Left lung (tissue), 10 donors: ENCODE measurements around the gene EPHA10. TPM values are rescaled to one million over a fixed set of nuclear protein-coding genes. Genes with fewer than 3 reads are reported as not detected.

Experiments
- ATAC-seq: fragments of 200-7000 bp; cut with Tn5 transposase; one replicate; pipeline ENCODE4 v1.9.1; 2020; ENCODE audit warnings: moderate library complexity
- DNase-seq, 4 donors: peaks; one replicate each; pipeline ENCODE4 v3.0.0-alpha.2; 2013 to 2020
- H3K27ac ChIP-seq, 2 donors: fragments of 200-600 bp; sonication (generic) in 1 of 2; one replicate each; pipeline versions ENCODE4 v1.5.0 to v1.8.0; 2020 to 2021
- H3K27me3 ChIP-seq, 2 donors: fragments of 200-600 bp; sonication (generic) in 1 of 2; one replicate each; pipeline versions ENCODE4 v1.5.0 to v1.8.0; 2020 to 2021
- H3K36me3 ChIP-seq, 2 donors: fragments of 200-600 bp; sonication (generic) in 1 of 2; one replicate each; pipeline versions ENCODE4 v1.5.0 to v1.8.0; 2020 to 2021
- H3K4me1 ChIP-seq, 2 donors: fragments of 200-600 bp; one replicate each; pipeline ENCODE4 v1.8.0; 2021
- H3K4me3 ChIP-seq, 2 donors: fragments of 200-600 bp; sonication (generic) in 1 of 2; one replicate each; pipeline versions ENCODE4 v1.5.0 to v1.8.0; 2020 to 2021; ENCODE audit warnings: mild to moderate bottlenecking in 1 of 2
- H3K9me3 ChIP-seq, 2 donors: fragments of 200-600 bp; sonication (generic) in 1 of 2; one replicate each; pipeline versions ENCODE4 v1.5.0 to v1.8.0; 2020 to 2021
- intact Hi-C, 2 donors: fragments of 100-400 bp; cut with DNase I; formaldehyde crosslinking; loops; one replicate each; pipeline versions ENCODE4 v1.11.2 to v1.14.2; 2022
- polyA plus RNA-seq, 6 donors: library from polyadenylated mRNA; unstranded; fragments of 120-200 nt; gene quantifications; one replicate each; pipeline ENCODE4 v1.2.1, GENCODE V29; 2013; ENCODE audit not compliant: insufficient read length in 6 of 6
- total RNA-seq, 2 donors: library from RNA; stranded (reverse); fragmentation: NEBNext Ultra II Directional; extraction: Animal tissue kit (Norgen Biotek cat#: 25700); gene quantifications; one replicate each; pipeline ENCODE4 v1.2.1, GENCODE V29; 2021
- TF ChIP-seq, protein P1 (sequence below), 2 donors: fragments of 200-600 bp; sonication (generic) in 1 of 2; IDR thresholded peaks; one replicate each; pipeline versions ENCODE4 v1.5.0 to v1.8.0; 2021; ENCODE audit warnings: antibody characterized with exemption in 2 of 2
- donor health status: DM: no; HTN: yes; CAD: no.
- donor health status: DM: no; HTN: no; CAD: no.

EPHA10 gene
- total and polyA plus RNA-seq, 8 donors: 0.13 to 3.2 (median 0.22) TPM

DNA sequence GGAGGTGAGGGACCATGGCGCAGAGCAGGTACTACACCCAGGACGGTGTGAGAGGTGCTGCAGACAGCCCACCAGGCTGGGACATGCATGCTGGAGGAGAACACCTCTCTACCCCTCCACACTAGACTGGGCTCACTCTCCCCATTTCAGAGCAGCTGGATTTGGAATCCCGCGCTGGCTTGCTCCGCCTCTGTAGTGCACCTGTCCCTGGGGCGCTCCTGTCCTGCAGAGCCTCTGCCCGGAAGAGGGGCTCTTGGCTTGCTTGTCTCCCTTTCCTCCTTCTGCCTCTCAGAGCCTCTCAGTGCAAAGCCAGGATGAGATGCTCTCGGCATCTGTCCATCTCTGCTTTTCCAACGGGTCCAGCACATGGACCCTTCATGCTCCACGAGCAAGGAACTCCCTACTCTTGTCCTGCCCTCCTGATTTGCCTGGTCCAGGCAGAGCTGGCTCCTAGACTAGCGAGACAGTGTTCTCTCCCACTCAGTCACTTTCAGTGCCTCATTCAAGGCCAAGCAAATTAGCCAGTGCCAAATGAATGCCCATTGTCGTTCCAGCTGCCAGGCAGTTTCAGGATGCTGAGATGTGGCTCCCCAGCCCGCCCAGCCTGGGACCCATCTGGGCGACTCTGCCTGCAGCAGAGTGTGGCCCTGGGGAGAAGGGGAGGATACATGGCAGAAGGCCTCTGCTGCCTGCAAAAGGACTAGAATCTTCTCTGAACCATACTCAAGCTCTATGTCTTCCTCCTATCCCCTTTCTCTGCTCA is 38.9 kb downstream of the EPHA10 start:
- ATAC-seq (no peak), DNase-seq (no peak)
- TF ChIP-seq, protein P1, sequence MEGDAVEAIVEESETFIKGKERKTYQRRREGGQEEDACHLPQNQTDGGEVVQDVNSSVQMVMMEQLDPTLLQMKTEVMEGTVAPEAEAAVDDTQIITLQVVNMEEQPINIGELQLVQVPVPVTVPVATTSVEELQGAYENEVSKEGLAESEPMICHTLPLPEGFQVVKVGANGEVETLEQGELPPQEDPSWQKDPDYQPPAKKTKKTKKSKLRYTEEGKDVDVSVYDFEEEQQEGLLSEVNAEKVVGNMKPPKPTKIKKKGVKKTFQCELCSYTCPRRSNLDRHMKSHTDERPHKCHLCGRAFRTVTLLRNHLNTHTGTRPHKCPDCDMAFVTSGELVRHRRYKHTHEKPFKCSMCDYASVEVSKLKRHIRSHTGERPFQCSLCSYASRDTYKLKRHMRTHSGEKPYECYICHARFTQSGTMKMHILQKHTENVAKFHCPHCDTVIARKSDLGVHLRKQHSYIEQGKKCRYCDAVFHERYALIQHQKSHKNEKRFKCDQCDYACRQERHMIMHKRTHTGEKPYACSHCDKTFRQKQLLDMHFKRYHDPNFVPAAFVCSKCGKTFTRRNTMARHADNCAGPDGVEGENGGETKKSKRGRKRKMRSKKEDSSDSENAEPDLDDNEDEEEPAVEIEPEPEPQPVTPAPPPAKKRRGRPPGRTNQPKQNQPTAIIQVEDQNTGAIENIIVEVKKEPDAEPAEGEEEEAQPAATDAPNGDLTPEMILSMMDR (IDR thresholded peaks at IDR 0.05): no peak
- no peaks in the 10 kb centered on the region for H3K36me3 ChIP-seq
- no peaks in the 10 kb centered on the region for H3K9me3 ChIP-seq
- peaks cover 0 to 27% of the 10 kb centered on the region in 2 donors for H3K27me3 ChIP-seq
- no peaks in the 10 kb centered on the region for H3K4me1 ChIP-seq
- no peak overlapping the region for H3K4me3 ChIP-seq
- no peak overlapping the region for H3K27ac ChIP-seq
- intact Hi-C loops: no loop called here

DNA sequence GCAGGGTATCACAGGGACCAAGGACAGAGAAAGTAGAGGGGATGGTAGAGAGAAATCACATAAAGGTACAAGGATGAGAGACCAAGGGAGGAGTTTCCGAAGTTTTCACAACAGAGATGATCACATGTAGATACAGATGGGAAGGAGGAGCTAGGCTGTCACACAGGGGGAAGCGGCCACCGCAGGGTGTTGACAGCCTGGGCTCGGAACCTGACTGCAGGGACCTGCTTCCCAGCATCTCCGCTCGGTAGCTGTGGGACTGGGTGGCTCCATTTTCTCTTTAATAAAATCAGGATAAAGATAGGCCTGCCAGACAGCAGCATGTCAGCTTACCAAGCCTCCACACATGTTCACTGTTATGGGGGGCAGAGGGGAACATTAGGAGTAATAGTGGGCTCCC is 40.3 kb downstream of the EPHA10 start:
- Histone ChIP-seq H3K4me1 (no peaks in the 10 kb centered on the region), H3K36me3 (no peaks in the 10 kb centered on the region), H3K4me3 (no peak overlapping the region), H3K27ac (no peak overlapping the region), H3K9me3 (no peaks in the 10 kb centered on the region), H3K27me3 (peaks cover 0 to 35% of the 10 kb centered on the region in 2 donors)
- ATAC-seq: no peak
- intact Hi-C loops: no loop called here
- TF ChIP-seq, protein P1 (IDR thresholded peaks at IDR 0.05): no peak
- no peak for DNase-seq

DNA sequence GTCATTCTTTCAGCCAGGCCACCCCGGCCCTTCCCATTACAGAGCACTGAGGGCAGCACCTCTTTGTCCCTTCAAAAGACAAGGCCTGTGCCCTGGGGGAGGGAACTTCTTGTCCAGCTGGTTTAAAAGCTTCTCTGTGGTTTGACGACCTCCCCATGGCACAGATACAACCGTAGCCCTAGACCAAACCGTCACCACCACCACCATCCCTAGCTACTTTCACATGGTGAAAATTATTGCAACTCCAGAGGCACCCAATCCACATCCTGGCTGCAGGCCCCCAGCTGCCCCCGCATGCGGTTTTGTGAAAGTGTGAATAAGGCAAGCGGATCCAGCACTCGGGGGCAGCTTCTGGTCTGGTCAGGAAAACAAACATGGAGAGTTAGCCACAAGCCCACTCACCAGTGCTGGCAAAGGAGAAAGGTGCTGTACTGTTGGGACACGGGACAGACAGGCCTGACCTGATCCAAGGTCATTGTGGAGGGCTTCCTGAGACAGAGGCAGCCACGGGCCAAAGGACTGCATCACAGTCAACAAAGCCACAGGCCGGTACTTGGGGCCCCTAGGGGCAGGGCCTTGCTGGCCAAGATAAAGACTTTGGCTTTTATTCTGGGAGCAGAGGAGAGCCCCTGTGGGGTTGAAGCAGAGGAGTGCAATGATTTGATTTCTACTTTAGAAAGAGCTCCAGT is 41.4 kb downstream of the EPHA10 start:
- DNase-seq (no peak), ATAC-seq (no peak)
- intact Hi-C loops: no loop called here
- Histone ChIP-seq H3K36me3 (no peaks in the 10 kb centered on the region), H3K4me3 (no peak overlapping the region), H3K9me3 (no peaks in the 10 kb centered on the region), H3K27ac (no peak overlapping the region), H3K27me3 (peaks cover 0 to 35% of the 10 kb centered on the region in 2 donors), H3K4me1 (no peaks in the 10 kb centered on the region)
- TF ChIP-seq, protein P1 (IDR thresholded peaks at IDR 0.05): no peak

DNA sequence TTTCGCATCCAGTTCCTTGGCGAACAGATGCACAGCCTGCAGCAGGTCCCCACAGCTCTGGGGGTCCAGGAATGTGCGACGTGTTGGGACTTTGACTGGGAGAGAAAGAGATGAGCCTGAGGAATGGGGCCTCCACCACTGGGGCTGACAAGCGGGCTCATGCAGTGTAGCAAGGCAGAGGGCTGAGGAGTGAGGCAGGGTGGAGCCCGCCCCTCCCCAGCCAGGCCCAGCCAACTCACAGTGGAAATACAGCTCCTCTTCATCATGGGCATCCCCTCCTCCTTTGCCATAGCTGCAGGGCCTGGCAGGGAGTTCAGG is 41.9 kb downstream of the EPHA10 start:
- Histone ChIP-seq H3K36me3 (no peaks in the 10 kb centered on the region), H3K27ac (no peak overlapping the region), H3K27me3 (peaks cover 0 to 35% of the 10 kb centered on the region in 2 donors), H3K4me3 (no peak overlapping the region), H3K4me1 (no peaks in the 10 kb centered on the region), H3K9me3 (no peaks in the 10 kb centered on the region)
- intact Hi-C loops: no loop called here
- DNase-seq: no peak
- TF ChIP-seq, protein P1 (IDR thresholded peaks at IDR 0.05): no peak
- ATAC-seq: no peak

DNA sequence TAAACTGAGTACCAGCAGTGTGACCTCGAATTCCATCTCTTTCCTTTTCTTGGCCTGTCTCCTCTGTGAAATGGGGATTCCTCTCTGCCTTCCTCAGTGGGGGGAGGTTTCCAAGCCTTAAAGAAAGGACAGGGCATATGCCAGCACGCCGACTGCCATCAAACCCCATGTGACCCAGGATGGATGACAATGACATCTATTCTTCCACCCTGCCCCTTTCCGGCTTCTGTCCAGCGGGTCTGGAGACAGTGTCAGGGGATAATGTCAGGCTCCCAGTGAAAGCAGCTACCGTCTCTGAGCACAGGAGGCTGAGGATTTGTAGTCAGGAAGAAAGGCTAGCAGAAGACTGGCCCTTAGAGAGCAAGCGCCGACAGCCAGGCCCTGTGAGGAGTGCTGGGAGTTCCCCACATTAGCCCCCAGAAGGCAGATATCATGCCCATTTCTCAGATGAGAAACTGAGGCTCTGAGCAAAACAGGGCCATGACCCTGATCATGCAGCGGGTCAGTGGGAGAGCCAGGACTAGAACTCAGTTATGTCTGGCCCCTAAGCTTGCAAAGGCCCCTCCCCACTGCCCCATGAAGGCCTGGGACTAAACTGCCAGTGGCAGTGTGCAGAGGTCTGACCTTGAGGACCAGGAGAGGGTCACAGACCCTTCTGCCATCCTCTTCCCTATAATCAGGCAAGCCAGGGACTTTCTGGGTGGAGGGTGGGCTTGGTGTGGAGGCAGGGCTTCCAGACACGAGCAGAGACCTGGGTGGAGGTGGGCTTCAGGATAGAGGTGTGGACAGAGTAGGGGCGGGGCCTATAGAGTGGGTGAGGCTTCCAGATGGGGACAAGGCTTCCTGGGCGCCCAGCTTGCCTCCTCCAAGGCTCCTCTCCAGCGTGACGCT is 42.5 kb downstream of the EPHA10 start:
- intact Hi-C loops: no loop called here
- no peaks in the 10 kb centered on the region for H3K9me3 ChIP-seq
- ATAC-seq (no peak), DNase-seq (no peak)
- H3K4me3 ChIP-seq: no peak overlapping the region
- no peaks in the 10 kb centered on the region for H3K4me1 ChIP-seq
- H3K36me3 ChIP-seq: no peaks in the 10 kb centered on the region
- TF ChIP-seq, protein P1 (IDR thresholded peaks at IDR 0.05): no peak
- no peak overlapping the region for H3K27ac ChIP-seq
- H3K27me3 ChIP-seq: peaks cover 0 to 35% of the 10 kb centered on the region in 2 donors
